OCI-LY7 (cell line): ENCODE data around the gene KLHL4.

Experiments used
- CTCF ChIP-seq: fragments of 200-600 bp; sonication (generic); conservative IDR thresholded peaks from 2 replicates; pipeline ENCODE4 v1.5.1; 2014; ENCODE audit warnings: mild to moderate bottlenecking, antibody characterized with exemption, low read length, moderate library complexity, mixed read lengths
- EZH2phosphoT487 ChIP-seq: fragments of 200-600 bp; sonication (generic); IDR thresholded peaks from 2 replicates; pipeline ENCODE4 v1.6.1; 2018; ENCODE audit warnings: low read depth, borderline replicate concordance, mild to moderate bottlenecking, mixed run types, antibody characterized with exemption, low read length, moderate library complexity, mixed read lengths

GRCh38 chrX:87578978-87579377 is 61.4 kb downstream of the KLHL4 start:
- TF ChIP-seq CTCF (no peak), EZH2phosphoT487 (no peak)
